Spleen (tissue), 13 donors: ENCODE measurements around the gene RABEP1. TPM values are rescaled to one million over a fixed set of nuclear protein-coding genes. Genes with fewer than 3 reads are reported as not detected.
"Not testable (repeated sequence)": the region's sequence is repeated elsewhere in the genome, so short reads cannot be mapped to it uniquely, and the experiment has no call there.

Experiments
- DNase-seq: peaks from one replicate; pipeline ENCODE4 v3.0.0-alpha.2; 2020
- H3K27ac ChIP-seq, 8 donors: fragments of 200-600 bp; sonication (generic) in 7 of 8; 1 replicate in 4 of 8; 2 replicates in 4 of 8; pipeline versions ENCODE4 v1.5.0 to v1.8.0; 2016 to 2021; ENCODE audit warnings: inconsistent platforms in 4 of 8, mild to moderate bottlenecking in 4 of 8, moderate library complexity in 1 of 8
- H3K27me3 ChIP-seq, 7 donors: fragments of 200-600 bp; sonication (generic) in 6 of 7; replicated peaks in 1 of 7; 1 replicate in 4 of 7; 2 replicates in 3 of 7; pipeline versions ENCODE4 v1.5.0 to v1.8.0; 2016 to 2021; ENCODE audit warnings: inconsistent platforms in 3 of 7, mild to moderate bottlenecking in 1 of 7
- H3K36me3 ChIP-seq, 6 donors: fragments of 200-600 bp; sonication (generic) in 5 of 6; 1 replicate in 4 of 6; 2 replicates in 2 of 6; pipeline versions ENCODE4 v1.5.0 to v1.8.0; 2016 to 2021; ENCODE audit warnings: inconsistent platforms in 2 of 6
- H3K4me1 ChIP-seq, 6 donors: fragments of 200-600 bp; sonication (generic) in 5 of 6; 1 replicate in 3 of 6; 2 replicates in 3 of 6; pipeline versions ENCODE4 v1.5.0 to v1.8.0; 2016 to 2021; ENCODE audit warnings: inconsistent platforms in 3 of 6
- H3K4me3 ChIP-seq, 8 donors: fragments of 200-600 bp; sonication (generic) in 7 of 8; 1 replicate in 4 of 8; 2 replicates in 4 of 8; pipeline versions ENCODE4 v1.5.0 to v1.8.0; 2016 to 2021; ENCODE audit warnings: inconsistent platforms in 4 of 8, mild to moderate bottlenecking in 4 of 8, moderate library complexity in 2 of 8
- H3K9me3 ChIP-seq, 8 donors: fragments of 200-600 bp; sonication (generic) in 7 of 8; 1 replicate in 4 of 8; 2 replicates in 4 of 8; pipeline versions ENCODE4 v1.5.0 to v1.8.0; 2016 to 2021; ENCODE audit warnings: inconsistent platforms in 4 of 8
- POLR2A ChIP-seq, 3 donors: fragments of 450-650 bp; IDR thresholded peaks; one replicate each; pipeline ENCODE4 v1.5.1; 2017; ENCODE audit warnings: antibody characterized with exemption in 3 of 3, mild to moderate bottlenecking in 1 of 3
- POLR2AphosphoS5 ChIP-seq, 3 donors: sonication (generic); formaldehyde crosslinking; IDR thresholded peaks; one replicate each; pipeline ENCODE4 v1.5.1; 2017; ENCODE audit warnings: antibody characterized with exemption in 3 of 3
- WGBS, 5 donors: extraction: QIAGEN DNeasy Blood & Tissue Kit in 3 of 5; methylation state at CpG; one replicate each; pipeline versions ENCODE4 v1.1.5 to v1.1.7; 2013 to 2018; 5-methylcytosine and 5-hydroxymethylcytosine counted together
- intact Hi-C: fragments of 100-400 bp; cut with DNase I; formaldehyde crosslinking; loops from one replicate; pipeline ENCODE4 v1.15.0; 2023; ENCODE audit warnings: low total_unique reads
- long read RNA-seq, 2 donors: transcript quantifications; one replicate each; lab custom pipeline, GENCODE V29; 2026
- polyA plus RNA-seq, 3 donors: library from polyadenylated mRNA; stranded (reverse); fragments of 200-250 nt; gene quantifications; one replicate each; pipeline ENCODE4 v1.2.1, GENCODE V29; 2013
- total RNA-seq, 7 donors: library from RNA; depleted of rRNA in 3 of 7; stranded (reverse); fragments of >200 nt in 3 of 7; fragmentation: NEBNext Ultra II Directional in 4 of 7; extraction: Animal tissue kit (Norgen Biotek cat#: 25700) in 4 of 7; gene quantifications; one replicate each; pipeline versions ENCODE4 v1.1.0 to v1.2.1, GENCODE V29; 2016 to 2021
- TF ChIP-seq, protein P1 (sequence below), 11 experiments: fragments of 200-600 bp in 7 of 11; fragments of 450-650 bp in 4 of 11; sonication (generic) in 4 of 11; IDR thresholded peaks in 8 of 11; conservative IDR thresholded peaks in 3 of 11; 1 replicate in 7 of 11; 2 replicates in 4 of 11; pipeline versions ENCODE4 v1.4.0 to v1.8.0; 2016 to 2021; ENCODE audit warnings: antibody characterized with exemption in 11 of 11, inconsistent platforms in 4 of 11, mild to moderate bottlenecking in 1 of 11
- donor health status: healthy with polysubstance abuse.
- donor health status: DM: no; HTN: no; CAD: no; lungs with moderate emphysema.
- donor health status: DM: no; HTN: no; CAD: no.
- donor health status: Bipolar disorder and iron deficiency.
- donor health status: healthy.
- donor health status: DM: no; HTN: no; CAD: no.
- donor health status: DM: yes; HTN: yes; CAD: no.

The RABEP1 gene, protein sequence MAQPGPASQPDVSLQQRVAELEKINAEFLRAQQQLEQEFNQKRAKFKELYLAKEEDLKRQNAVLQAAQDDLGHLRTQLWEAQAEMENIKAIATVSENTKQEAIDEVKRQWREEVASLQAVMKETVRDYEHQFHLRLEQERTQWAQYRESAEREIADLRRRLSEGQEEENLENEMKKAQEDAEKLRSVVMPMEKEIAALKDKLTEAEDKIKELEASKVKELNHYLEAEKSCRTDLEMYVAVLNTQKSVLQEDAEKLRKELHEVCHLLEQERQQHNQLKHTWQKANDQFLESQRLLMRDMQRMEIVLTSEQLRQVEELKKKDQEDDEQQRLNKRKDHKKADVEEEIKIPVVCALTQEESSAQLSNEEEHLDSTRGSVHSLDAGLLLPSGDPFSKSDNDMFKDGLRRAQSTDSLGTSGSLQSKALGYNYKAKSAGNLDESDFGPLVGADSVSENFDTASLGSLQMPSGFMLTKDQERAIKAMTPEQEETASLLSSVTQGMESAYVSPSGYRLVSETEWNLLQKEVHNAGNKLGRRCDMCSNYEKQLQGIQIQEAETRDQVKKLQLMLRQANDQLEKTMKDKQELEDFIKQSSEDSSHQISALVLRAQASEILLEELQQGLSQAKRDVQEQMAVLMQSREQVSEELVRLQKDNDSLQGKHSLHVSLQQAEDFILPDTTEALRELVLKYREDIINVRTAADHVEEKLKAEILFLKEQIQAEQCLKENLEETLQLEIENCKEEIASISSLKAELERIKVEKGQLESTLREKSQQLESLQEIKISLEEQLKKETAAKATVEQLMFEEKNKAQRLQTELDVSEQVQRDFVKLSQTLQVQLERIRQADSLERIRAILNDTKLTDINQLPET
- total RNA-seq (10 to 100 TPM; 47.4 to 58.0 (median 52.7) TPM), polyA plus RNA-seq (10 to 100 TPM; 17.1 to 22.9 (median 20.5) TPM)
- long read RNA-seq, donor 1, result 0 reads
- long read RNA-seq, donor 2, full-length matches to known transcripts, result 2 of 21 reads
- long read RNA-seq, donor 2, partial matches to known transcripts, result 8 of 21 reads
- long read RNA-seq, donor 2, other reads (novel, unspliced or antisense), result 11 of 21 reads

DNA sequence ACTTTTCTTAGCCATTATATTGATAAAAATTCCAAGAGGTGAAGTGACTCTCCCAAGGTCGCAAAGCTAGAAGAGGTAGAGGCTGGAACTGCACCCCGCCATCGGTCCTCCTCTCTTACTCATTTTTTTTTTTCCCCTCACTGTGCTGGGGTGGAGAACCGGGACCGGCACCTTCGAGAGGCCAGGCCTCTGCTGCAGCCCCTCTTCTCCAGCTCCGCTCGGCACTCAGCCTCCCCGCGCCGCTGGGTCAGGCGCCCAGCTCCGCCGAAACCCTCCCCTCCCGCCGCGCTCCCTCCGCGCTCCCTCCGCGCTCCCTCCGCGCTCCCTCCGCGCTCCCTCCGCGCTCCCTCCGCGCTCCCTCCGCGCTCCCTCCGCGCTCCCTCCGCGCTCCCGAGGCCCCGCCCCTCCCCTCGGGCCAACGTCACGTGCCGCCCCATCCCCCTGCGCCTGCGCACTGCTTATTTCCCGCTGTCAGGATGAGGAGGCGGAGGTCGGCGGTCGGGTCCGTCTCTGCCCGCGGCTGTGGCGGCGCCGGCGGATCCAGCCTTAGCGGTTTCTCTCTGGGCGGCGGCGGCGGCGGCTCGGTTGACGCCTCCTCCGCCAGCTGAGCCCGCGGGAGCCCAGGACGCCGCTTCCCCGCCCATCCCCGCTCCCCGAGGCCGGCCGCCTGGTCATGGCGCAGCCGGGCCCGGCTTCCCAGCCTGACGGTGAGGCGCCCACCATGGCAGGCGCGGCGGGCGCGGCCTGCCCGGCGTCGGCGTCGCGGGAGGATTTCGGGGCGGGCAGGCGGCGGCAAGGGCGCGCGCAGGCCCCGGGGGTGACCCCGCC, at the start of gene RABEP1:
RABEP1 (plus strand) TSS at position 471 of the 828 bp plus-strand sequence; CDS start at position 674, 203 bp downstream.
- H3K4me3 ChIP-seq, result peak within 1 kb of the TSS; percentile 67 to 91 (median 81)
- peak in 2 of 3 donors; percentile 39 to 84 for TF ChIP-seq POLR2A (IDR thresholded peaks at IDR 0.05)
- TF ChIP-seq POLR2AphosphoS5 (IDR thresholded peaks at IDR 0.05), result peak; percentile 98
- TF ChIP-seq, protein P1, sequence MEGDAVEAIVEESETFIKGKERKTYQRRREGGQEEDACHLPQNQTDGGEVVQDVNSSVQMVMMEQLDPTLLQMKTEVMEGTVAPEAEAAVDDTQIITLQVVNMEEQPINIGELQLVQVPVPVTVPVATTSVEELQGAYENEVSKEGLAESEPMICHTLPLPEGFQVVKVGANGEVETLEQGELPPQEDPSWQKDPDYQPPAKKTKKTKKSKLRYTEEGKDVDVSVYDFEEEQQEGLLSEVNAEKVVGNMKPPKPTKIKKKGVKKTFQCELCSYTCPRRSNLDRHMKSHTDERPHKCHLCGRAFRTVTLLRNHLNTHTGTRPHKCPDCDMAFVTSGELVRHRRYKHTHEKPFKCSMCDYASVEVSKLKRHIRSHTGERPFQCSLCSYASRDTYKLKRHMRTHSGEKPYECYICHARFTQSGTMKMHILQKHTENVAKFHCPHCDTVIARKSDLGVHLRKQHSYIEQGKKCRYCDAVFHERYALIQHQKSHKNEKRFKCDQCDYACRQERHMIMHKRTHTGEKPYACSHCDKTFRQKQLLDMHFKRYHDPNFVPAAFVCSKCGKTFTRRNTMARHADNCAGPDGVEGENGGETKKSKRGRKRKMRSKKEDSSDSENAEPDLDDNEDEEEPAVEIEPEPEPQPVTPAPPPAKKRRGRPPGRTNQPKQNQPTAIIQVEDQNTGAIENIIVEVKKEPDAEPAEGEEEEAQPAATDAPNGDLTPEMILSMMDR (IDR thresholded peaks at IDR 0.05 in 8 of 11, conservative IDR thresholded peaks at IDR 0.05 in 3 of 11), result peak in 6 of 11 experiments; percentile 11 to 52 (median 34)
- DNase-seq, result peak; percentile 97
- H3K36me3 ChIP-seq, result peaks cover 0 to 4% (median 0%) of the 10 kb centered on the region in 6 donors
- peak within 1 kb of the TSS; percentile 85 to 97 (median 93) for H3K27ac ChIP-seq
- WGBS, 5 donors, result 1 to 2% (median 1%) methylated on average over 66 to 98 of the region's 98 CpGs
- intact Hi-C loops, result no loop called here
- H3K4me1 ChIP-seq, result peaks cover 30 to 57% (median 49%) of the 10 kb centered on the region in 6 donors
- no peaks in the 10 kb centered on the region for H3K9me3 ChIP-seq
- no peaks in the 10 kb centered on the region for H3K27me3 ChIP-seq

DNA sequence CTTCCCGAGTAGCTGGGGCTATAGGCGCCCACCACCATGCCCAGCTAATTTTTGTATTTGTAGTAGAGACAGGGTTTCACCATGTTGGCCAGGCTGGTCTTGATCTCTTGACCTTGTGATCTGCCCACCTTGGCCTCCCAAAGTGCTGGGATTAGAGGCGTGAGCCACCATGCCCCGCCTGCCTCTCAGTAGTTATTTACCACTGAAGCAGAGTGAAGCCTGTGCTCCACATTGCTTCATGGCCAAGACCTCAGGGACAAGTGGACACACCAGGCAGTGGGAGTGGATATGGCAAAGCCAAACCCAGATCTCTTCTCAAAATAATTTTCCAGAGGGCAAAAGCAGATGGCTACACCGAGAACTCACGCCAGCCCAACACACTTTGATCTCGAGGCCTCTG, 48.6 kb upstream of the RABEP1 start:
- H3K4me3 ChIP-seq, result peak overlapping the region in 7 of 8 donors; percentile 17 to 70 (median 40)
- intact Hi-C loops, result not testable (repeated sequence)

DNA sequence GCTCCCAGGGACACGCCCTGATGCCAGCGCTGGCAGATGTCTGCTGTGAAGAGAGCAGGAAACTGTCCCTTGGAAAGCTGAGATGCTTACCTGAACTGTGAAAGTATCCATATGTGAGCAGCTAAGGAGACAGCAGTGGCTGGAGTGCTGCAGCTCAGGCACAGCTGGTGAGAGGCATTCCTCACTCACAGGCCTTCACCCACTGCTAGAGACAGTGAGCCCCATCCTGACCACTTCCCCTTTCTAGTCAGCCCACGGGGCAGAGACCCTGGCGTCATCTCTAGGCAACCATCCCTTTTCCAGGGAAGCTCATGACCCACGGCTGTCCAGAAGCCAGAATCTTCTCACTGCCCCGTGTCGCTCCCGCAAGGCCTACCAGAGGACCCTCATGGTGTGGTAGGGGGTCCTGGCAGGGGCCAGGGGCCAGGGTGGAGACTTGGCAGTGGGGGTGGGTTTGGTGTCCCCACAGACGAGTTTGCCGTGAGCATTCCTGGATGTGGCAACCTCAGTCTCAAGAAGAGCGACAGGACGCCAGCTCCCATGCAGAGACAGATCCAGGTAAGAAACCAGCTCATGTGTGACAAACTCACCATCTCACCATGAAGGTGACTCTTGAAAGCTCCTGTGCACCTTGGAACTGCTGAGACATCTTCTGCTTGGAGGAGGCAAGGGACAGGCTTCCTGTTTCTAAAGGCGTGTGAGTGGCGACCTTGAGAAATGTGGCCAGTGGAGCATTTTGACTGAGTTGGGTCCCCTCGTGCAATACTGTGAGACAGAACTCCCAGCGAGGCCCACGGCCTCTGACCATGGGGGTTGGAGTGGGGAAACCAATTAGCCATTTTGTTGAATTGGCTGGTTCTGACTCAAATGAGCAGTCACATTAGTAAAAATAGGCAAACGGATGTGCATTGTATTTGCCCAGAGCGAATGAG, 47.2 kb upstream of the RABEP1 start, which contains the start of gene SCIMP:
SCIMP (minus strand) TSS at position 216 of the 932 bp plus-strand sequence; CDS start at position 111, 105 bp downstream.
- Histone ChIP-seq H3K4me3 (peak within 1 kb of the TSS in 7 of 8 donors; percentile 17 to 70 (median 40)), H3K36me3 (peaks cover 0 to 29% (median 0%) of the 10 kb centered on the region in 6 donors), H3K4me1 (peaks cover 0 to 89% (median 48%) of the 10 kb centered on the region in 6 donors), H3K9me3 (no peaks in the 10 kb centered on the region), H3K27ac (peak within 1 kb of the TSS; percentile 58 to 93 (median 82)), H3K27me3 (no peaks in the 10 kb centered on the region)
- TF ChIP-seq, protein P1 (IDR thresholded peaks at IDR 0.05 in 8 of 11, conservative IDR thresholded peaks at IDR 0.05 in 3 of 11), result no peak
- peak in 1 of 3 donors; percentile 76 for TF ChIP-seq POLR2A (IDR thresholded peaks at IDR 0.05)
- TF ChIP-seq POLR2AphosphoS5 (IDR thresholded peaks at IDR 0.05), result peak; percentile 64 to 93 (median 87)
- DNase-seq, result peak; percentile 85
- intact Hi-C loops, result loop anchor here (5.0 kb wide), 1 partner anchor 33 kb away; no protein-coding TSS in a partner anchor
- 56 to 64% (median 61%) methylated on average over 12 to 19 of the region's 19 CpGs for WGBS, 5 donors

More for the DNA sequence above, 48.6 kb upstream of the RABEP1 start:
- Histone ChIP-seq H3K27ac (peak overlapping the region in 7 of 8 donors; percentile 75 to 93 (median 83)), H3K4me1 (peaks cover 0 to 99% (median 59%) of the 10 kb centered on the region in 6 donors), H3K36me3 (peaks cover 0 to 43% (median 0%) of the 10 kb centered on the region in 6 donors)
- DNase-seq, result peak; percentile 54
- H3K9me3 ChIP-seq, H3K27me3 ChIP-seq: not testable (repeated sequence)
- 80 to 93% (median 86%) methylated on average over 7 of the region's 7 CpGs for WGBS, 5 donors
